Right renal cortex interstitium (tissue), 3 donors: ENCODE results near the gene C16orf92. TPM values are rescaled to one million over a fixed set of nuclear protein-coding genes. Genes with fewer than 3 reads are reported as not detected.
"Not testable (repeated sequence)": the region's sequence is repeated elsewhere in the genome, so short reads cannot be mapped to it uniquely, and the experiment has no call there.

Source experiments
- DNase-seq, 3 donors: peaks; one replicate each; pipeline ENCODE4 v3.0.0-alpha.2; 2013; ENCODE audit warnings: low read depth in 3 of 3, low spot score in 2 of 3
- polyA plus RNA-seq, 3 donors: library from polyadenylated mRNA; unstranded; fragments of 120-200 nt; gene quantifications; one replicate each; pipeline ENCODE4 v1.2.1, GENCODE V29; 2013; ENCODE audit not compliant: insufficient read length in 3 of 3

C16orf92 gene
- polyA plus RNA-seq, 3 donors = not detected

GRCh38 chr16:30023586-30023985 is 588 bp downstream of the C16orf92 start:
- no peak for DNase-seq

DNA sequence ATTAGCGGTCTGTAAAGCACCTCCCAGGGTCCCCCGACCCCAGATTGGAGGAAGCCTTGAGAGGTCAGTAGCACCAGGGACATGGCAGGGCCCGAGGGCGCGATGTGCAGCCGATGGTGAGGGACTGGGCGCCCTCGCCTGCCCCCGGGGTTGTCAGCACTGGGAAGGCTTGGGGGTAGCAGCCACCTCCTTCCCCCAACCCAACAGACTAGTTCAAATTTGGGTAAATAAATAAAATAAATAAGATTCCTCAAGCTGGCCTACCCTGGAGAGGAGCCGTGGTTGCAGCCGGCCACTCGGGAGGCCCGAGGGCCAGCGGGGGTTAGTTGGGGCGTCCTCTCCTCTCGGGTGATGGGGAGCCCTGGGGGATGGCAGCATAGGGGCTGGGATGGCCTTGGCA is 1.5 kb downstream of the C16orf92 start:
- DNase-seq = no peak

DNA sequence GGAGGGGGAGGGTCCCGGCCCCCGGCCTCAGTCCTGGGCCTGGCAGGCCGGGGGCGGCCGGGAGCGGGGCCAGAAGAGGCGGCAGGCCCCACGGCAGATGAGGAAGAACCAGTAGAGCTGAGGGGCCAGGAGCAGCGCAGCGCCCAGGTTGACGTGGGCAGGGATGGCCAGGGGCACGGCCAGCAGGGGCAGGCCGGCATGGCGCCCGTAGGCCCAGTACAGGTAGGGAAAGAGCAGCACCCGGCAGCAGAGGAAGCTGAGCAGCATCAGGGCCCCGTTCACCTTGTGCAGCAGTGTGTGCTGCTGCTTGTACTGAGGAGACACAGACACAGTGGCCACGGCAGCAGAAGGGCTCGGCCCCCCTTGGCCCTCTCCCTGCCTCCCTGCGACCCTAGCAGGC is 2.2 kb downstream of the C16orf92 start:
- DNase-seq = no peak

GRCh38 chr16:30025574-30025973 is 2.6 kb downstream of the C16orf92 start:
- no peak for DNase-seq

DNA sequence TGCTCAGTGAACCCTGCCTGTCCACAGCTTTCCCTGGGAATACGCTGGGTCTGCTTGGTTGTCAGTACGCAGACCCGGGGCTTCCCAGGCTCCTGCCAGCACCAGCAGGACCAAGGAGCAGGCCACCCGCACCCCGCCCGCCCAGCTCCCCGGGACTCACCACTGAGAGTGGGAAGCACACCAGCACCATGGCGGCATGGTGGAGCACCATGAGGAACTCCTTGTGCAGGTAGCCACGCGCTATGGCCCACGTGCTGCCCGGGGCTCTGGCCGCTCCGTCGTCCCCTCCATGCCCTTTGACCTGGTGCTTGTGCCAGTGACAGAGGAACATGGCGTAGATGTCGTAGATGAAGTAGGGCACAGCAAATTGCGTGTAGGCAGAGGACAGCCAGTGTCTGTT is 3.5 kb downstream of the C16orf92 start:
- no peak for DNase-seq

DNA sequence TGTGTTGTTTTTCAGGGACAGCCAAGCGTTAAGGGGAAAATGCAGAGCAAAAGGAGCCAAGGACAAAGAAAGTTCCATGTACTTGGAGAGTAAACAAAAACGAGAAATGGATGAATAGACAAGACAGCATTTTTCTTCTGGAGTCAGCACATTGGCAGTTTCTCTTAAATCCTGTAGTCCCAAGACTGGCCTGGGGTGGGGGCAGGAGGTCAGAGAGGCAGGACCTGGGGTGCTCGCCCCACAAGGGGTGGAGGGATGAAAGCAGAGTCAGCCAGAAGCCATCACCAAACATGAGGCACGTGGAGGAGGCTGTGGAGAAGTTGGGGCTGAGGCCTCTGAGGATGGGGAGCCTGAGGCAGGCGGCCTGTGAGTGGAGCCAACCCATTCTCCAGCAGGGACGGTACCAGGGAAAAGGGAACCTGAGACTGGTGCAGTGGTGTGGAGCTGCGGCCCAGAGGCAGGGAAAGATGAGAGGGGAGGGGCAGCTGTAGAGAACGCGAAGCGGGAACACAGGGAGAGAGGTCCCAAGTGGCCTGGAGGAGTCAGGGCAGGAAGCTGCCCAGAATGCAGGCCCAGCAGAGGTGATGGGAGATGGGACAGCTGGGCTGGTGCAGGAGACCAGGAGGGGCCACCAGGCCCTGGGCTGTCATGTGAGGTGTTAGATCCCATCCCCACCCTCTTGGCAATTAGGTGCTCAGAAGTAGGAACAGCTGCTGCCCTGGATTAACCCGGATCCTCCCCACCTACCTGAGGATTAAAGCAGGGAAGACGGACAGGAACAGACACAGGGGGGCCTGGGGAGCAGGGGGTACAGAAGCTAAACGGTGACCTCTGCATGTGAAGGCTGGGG is 4.8 kb downstream of the C16orf92 start:
- DNase-seq = no peak

DNA sequence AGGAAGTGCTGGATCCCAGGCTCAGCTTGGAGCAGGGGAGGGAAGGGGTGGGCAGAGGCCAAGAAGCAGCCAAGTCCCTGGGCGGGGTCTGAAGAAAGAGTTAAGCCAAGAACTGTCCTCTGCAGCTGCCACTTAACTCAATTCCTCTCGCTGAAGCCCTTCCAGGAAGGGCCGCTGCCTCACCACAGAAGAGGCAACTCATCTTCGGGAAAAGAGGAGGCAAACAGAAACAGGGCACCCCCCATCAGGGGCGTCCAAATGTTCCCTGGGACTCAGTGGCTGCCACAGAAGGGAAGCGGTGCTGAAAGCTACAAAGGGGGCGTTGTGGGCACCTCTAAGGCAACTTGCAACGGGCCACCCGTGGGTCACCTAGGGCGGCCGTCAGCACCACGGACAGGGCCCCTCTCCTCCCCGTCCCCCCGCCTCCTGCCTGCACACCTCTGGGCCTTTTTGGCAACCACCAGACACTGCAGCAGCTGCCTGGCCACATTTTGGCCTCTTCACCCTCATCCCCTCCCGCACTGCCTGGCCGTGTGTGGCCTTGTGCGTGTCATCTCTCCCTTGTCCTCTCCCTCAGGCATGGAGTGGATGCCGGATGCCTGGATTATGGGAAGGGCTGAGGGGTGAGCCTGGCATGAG is 5.6 kb downstream of the C16orf92 start:
- DNase-seq = no peak

GRCh38 chr16:30030011-30030685 is 7.2 kb downstream of the C16orf92 start:
- DNase-seq = no peak

DNA sequence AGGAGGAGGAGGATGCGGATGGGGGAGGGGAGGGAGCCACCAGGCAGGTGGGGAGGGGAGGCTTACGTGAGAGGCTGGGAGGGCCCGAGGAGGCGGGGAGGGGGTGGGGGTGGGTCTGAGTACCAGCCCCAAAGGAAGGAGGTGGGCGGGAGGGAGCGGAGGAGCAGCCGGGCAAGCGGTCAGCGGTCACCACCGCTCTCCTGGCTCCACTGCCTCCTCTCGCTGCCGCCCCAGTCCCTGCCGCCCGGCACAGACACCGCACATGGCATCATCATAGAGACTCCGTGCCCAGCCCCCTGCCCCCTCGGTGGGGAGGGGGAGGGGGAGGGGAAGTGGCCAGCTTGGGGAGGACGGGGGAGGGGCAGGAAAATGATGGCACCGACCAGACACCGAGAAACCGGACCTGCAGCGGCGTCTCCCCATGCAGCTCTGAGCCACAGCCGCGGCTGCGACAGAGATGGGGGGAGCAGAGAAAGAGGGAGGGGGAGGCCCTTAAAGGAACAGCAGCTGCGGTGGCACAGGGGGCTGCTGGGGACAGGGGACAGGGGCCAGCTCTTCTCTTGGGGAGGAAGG is 7.9 kb downstream of the C16orf92 start, which contains the start of gene TLCD3B:
Gene TLCD3B (minus strand): TSS at position 431 of the 573 bp plus-strand sequence. CDS start 744 bp downstream, outside the sequence.
- DNase-seq = no peak

DNA sequence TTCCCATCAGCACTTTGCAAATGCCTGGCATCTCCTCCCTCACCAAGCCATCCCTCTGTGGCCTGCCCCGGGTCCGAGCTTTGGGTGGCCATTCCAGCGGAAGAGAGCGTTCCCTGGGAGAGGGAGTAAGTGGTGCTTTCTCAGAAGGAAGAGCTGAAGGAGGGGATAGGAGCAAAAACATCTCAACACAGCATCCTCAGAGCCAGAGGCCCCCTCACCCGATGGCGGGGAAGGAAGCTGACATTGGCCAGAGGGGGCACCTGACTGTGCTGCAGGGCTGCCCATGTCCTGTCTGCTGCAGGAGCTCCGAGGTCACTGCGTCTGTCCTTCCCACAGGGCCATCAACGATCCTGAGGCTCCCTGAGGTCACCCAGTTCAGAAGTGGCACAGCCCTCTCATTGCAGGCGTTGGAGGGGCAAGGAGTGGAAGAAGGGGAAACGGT is 8.5 kb downstream of the C16orf92 start:
- no peak for DNase-seq

- DNase-seq = no peak
Observed at GRCh38 chr16:30032083-30032819, 9.3 kb downstream of the C16orf92 start.

GRCh38 chr16:30033270-30033669 is 10.3 kb downstream of the C16orf92 start:
- DNase-seq = no peak

DNA sequence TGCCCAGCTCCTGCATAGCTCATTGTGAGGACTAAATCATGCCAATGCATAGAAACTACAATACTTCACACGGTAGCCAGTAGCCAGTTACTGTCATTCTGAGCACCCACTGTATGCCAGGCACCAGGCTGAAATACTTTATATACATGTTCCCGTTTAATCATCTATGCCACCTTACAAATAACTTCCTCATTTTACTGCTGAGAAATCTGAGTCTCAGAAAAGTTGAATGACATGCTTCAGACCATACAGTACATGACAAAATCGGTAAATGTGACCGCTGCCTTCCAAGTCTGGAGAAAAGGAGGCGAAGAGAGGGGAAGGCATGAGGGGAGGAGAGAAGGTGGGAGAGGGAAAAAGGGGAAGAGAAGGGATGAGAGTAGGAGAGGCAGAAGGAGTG is 17.2 kb downstream of the C16orf92 start:
- no peak for DNase-seq

GRCh38 chr16:30040690-30041089 is 17.7 kb downstream of the C16orf92 start:
- not testable (repeated sequence) for DNase-seq

DNA sequence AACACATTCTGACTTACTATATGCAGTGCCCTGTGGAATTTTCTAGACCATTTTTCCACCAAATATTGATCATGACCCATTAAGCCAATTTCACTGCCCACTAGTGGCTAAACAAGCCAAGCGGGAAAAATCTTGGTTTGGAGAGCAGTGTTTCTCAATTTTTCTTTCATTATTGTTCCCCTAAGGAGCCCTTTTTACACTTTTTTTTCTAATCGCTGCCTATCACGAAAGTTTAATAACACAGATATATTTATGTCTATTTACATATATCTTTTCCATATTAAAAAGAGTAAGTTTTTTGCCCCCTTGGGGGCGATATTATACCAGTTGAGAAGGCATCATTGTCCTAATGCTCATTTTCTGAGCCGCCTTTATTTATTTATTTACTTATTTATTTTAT is 18.8 kb downstream of the C16orf92 start:
- no peak for DNase-seq

GRCh38 chr16:30046178-30046577 is 23.2 kb downstream of the C16orf92 start:
- no peak for DNase-seq

DNA sequence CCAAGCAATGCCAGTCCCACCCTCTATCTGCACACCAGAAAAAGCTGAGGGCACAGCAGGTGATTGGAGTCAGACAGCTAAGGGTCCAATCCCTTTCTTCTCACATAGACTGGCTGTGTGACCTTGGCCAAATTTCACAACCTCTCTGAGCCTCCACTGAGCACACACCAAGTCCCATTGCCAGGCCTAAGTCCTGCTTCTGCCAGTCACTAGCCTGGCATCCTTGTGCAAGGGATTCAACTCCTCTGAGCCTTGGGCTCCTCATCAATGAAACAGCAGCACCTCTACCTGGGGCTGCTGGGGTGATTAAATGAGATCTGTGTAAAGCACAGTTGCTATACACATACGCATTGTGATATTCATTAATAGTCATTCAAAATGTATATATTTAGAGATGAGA is 23.6 kb downstream of the C16orf92 start:
- no peak for DNase-seq

DNA sequence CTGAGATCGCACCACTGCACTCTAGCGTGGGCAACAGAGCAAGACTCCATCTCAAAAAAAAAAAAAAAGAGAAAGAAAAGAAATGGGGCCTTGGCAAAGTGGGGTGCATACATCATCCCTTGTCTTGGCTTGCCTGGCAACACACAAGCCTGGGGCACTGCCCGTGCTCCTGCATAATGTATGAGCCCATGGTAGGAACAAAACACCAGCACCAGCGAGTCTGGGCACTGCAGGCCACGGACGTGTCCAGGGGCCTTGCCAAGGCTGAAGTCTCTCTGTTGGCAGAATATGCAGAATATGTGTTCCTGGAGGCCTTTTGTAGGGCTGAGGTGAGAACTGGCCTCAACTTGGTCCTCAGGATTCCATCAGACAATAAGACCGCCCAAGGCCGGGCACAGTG is 26.9 kb downstream of the C16orf92 start:
- no peak for DNase-seq

DNA sequence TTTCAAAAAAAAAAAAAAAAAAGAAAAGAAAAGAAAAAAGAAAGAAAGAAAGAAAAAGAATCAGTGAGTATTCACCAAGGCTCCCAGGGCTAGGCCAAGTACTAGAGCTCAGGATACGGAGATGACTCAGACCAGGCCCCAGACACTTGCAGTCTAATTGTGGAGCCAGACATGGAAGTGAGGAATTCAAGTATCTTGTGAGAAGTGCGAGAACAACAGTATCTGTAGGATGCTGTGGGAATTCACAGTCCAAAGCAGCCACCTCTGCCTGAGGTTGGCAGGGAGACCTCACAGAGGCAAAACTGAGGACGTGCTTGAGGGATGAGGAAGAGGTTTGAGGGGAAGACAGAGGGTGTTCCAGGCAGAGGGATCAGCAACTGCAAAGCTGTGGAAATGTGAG is 28.5 kb downstream of the C16orf92 start:
- no peak for DNase-seq

DNA sequence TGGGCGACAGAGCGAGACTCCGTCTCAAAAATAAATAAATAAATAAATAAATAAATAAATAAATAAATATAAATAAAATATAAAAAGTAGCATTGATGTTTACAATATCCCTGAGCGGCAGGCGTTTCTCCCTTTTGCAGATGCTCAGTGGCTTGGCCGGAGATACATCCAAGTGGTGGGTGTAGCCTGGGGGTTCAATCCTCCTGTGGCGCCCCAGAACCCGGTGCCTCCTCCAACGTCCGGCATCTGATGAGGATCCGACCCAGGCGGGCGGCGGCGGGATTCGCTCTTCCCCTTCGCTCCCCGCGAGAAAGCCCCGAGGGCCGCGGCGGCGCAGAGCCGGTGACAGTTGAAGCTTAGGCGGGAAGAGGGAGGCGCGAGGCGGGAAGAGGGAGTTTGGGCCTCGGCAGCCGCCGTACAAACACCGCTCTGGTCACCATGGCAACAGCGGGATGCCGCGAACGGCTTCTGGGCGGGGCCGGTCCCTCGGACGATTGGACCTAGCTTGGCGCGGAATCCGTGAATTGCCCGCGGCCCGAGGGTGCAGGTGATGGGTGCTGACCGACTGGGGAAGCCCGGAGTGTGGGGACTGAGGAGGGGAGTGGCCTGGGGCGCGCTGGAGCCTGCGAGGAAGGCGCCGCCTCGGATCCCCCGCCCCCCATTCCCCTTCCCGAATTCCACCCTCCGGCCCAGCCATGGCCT is 29.8 kb downstream of the C16orf92 start:
- DNase-seq = peak in 2 of 3 donors; percentile 69 to 80
